Natural killer cell (primary cell): ENCODE measurements around the gene DISP2. TPM values are rescaled to one million over a fixed set of nuclear protein-coding genes. Genes with fewer than 3 reads are reported as not detected.

Source experiments
- ATAC-seq, 3 donors: fragments of 150-1000 bp in 2 of 3; fragments of 200-7000 bp in 1 of 3; cut with Tn5 transposase; 1 replicate in 1 of 3; 2 replicates in 2 of 3; pipeline ENCODE4 v1.10.0; 2021; ENCODE audit warnings: mild to moderate bottlenecking in 2 of 3, moderate library complexity in 2 of 3
- DNase-seq, 2 donors: peaks; one replicate each; pipeline versions ENCODE4 v3.0.0 to v3.0.0-alpha.2; 2013 to 2021; ENCODE audit warnings: mixed read lengths in 1 of 2
- H3K27ac ChIP-seq: one replicate; pipeline ENCODE4 v1.5.1; 2013; ENCODE audit warnings: mild to moderate bottlenecking, low read length
- H3K27me3 ChIP-seq: one replicate; pipeline ENCODE4 v1.6.1; 2013; ENCODE audit warnings: low read length; ENCODE audit not compliant: control insufficient read depth, insufficient read depth
- H3K36me3 ChIP-seq: one replicate; pipeline ENCODE4 v1.6.1; 2013; ENCODE audit warnings: low read length; ENCODE audit not compliant: control insufficient read depth, insufficient read depth
- H3K4me1 ChIP-seq: one replicate; pipeline ENCODE4 v1.6.1; 2013; ENCODE audit warnings: low read length; ENCODE audit not compliant: control insufficient read depth, insufficient read depth
- H3K4me3 ChIP-seq: one replicate; pipeline ENCODE4 v1.5.1; 2013; ENCODE audit warnings: low read length
- H3K9me3 ChIP-seq: one replicate; pipeline ENCODE4 v1.6.1; 2013; ENCODE audit warnings: low read length; ENCODE audit not compliant: control insufficient read depth, insufficient read depth
- H3K27ac Mint-ChIP-seq, 2 donors: one replicate each; pipeline ENCODE4 v1.8.0; 2022; ENCODE audit warnings: mild to moderate bottlenecking in 2 of 2, mixed read lengths in 2 of 2, moderate library complexity in 1 of 2
- H3K27me3 Mint-ChIP-seq, 2 donors: one replicate each; pipeline ENCODE4 v1.8.0; 2022; ENCODE audit warnings: low read depth in 2 of 2, mixed read lengths in 2 of 2
- H3K36me3 Mint-ChIP-seq: one replicate; pipeline ENCODE4 v1.8.0; 2022; ENCODE audit warnings: mixed read lengths
- H3K4me1 Mint-ChIP-seq, 2 donors: one replicate each; pipeline ENCODE4 v1.8.0; 2022; ENCODE audit warnings: mixed read lengths in 2 of 2
- H3K4me3 Mint-ChIP-seq: one replicate; pipeline ENCODE4 v1.8.0; 2022; ENCODE audit warnings: mild to moderate bottlenecking, moderate library complexity, mixed read lengths
- H3K9me3 Mint-ChIP-seq, 2 donors: one replicate each; pipeline ENCODE4 v1.8.0; 2022; ENCODE audit warnings: mixed read lengths in 2 of 2
- CTCF ChIP-seq: fragments of 200-600 bp; IDR thresholded peaks from one replicate; pipeline ENCODE4 v1.8.0; 2022; ENCODE audit warnings: antibody characterized with exemption
- WGBS: methylation state at CpG from one replicate; pipeline ENCODE4 v1.1.7; 2013; ENCODE audit warnings: missing lambda C conversion rate; ENCODE audit not compliant: insufficient coverage; 5-methylcytosine and 5-hydroxymethylcytosine counted together
- intact Hi-C: fragments of 100-400 bp; cut with micrococcal nuclease; formaldehyde crosslinking; loops from one replicate; pipeline ENCODE4 v1.14.2; 2022
- total RNA-seq, 4 donors: library from RNA; stranded (reverse); fragments of 120-200 nt in 1 of 4; gene quantifications; one replicate each; pipeline versions ENCODE4 v1.2.3 to v1.2.4, GENCODE V29; 2013 to 2022

Gene DISP2
- total RNA-seq, 3 donors from 2014 or later (not counting 1 experiment from before 2014, with no cell fraction given): 0.20 to 1.0 (median 0.26) TPM

- Mint-ChIP-seq H3K27ac (no peak overlapping the region), H3K27me3 (peaks cover 0 to 2% of the 10 kb centered on the region in 2 donors), H3K4me1 (peaks cover 31 to 41% of the 10 kb centered on the region in 2 donors), H3K36me3 (no peaks in the 10 kb centered on the region), H3K4me3 (no peak overlapping the region), H3K9me3 (no peaks in the 10 kb centered on the region)
- Histone ChIP-seq H3K4me3 (no peak overlapping the region), H3K27ac (no peak overlapping the region), H3K4me1 (peaks cover 34% of the 10 kb centered on the region), H3K36me3 (no peaks in the 10 kb centered on the region), H3K9me3 (no peaks in the 10 kb centered on the region), H3K27me3 (no peaks in the 10 kb centered on the region)
- intact Hi-C loops: no loop called here
- DNase-seq (no peak), ATAC-seq (no peak)
- 69% methylated on average over 5 of the region's 5 CpGs for WGBS
- TF ChIP-seq CTCF: no peak
Observed at GRCh38 chr15:40328751-40329150, 29.3 kb upstream of the DISP2 start.

- ATAC-seq (no peak), DNase-seq (no peak)
- Mint-ChIP-seq H3K27ac (no peak overlapping the region), H3K27me3 (peaks cover 0 to 2% of the 10 kb centered on the region in 2 donors), H3K4me3 (no peak overlapping the region), H3K36me3 (no peaks in the 10 kb centered on the region), H3K4me1 (peaks cover 29 to 49% of the 10 kb centered on the region in 2 donors), H3K9me3 (no peaks in the 10 kb centered on the region)
- no peaks in the 10 kb centered on the region for H3K27me3 ChIP-seq
- WGBS: 92% methylated on average over 7 of the region's 7 CpGs
- TF ChIP-seq CTCF: no peak
- H3K4me3 ChIP-seq: no peak overlapping the region
- H3K36me3 ChIP-seq: no peaks in the 10 kb centered on the region
- H3K27ac ChIP-seq: no peak overlapping the region
- intact Hi-C loops: loop anchor here (10.0 kb wide), 1 partner anchor 115 kb away; no protein-coding TSS in a partner anchor
- peaks cover 39% of the 10 kb centered on the region for H3K4me1 ChIP-seq
- no peaks in the 10 kb centered on the region for H3K9me3 ChIP-seq
Observed at GRCh38 chr15:40329804-40330203, 28.2 kb upstream of the DISP2 start.

GRCh38 chr15:40330368-40330836 lies 27.6 kb upstream of the DISP2 start:
- 77% methylated on average over 5 of the region's 5 CpGs for WGBS
- intact Hi-C loops: loop anchor here (10.0 kb wide), 1 partner anchor 116 kb away; no protein-coding TSS in a partner anchor

More at GRCh38 chr15:40330368-40330836, 27.6 kb upstream of the DISP2 start:
- Histone ChIP-seq H3K27me3 (no peaks in the 10 kb centered on the region), H3K27ac (no peak overlapping the region), H3K9me3 (no peaks in the 10 kb centered on the region), H3K36me3 (no peaks in the 10 kb centered on the region), H3K4me1 (peaks cover 37% of the 10 kb centered on the region), H3K4me3 (no peak overlapping the region)
- Mint-ChIP-seq H3K36me3 (no peaks in the 10 kb centered on the region), H3K27me3 (peaks cover 0 to 2% of the 10 kb centered on the region in 2 donors), H3K4me3 (no peak overlapping the region), H3K27ac (no peak overlapping the region), H3K4me1 (peaks cover 23 to 43% of the 10 kb centered on the region in 2 donors), H3K9me3 (no peaks in the 10 kb centered on the region)
- DNase-seq: no peak
- no peak for TF ChIP-seq CTCF
- no peak for ATAC-seq
